ENCODE measurements around the gene REG1A.

REG1A gene, protein sequence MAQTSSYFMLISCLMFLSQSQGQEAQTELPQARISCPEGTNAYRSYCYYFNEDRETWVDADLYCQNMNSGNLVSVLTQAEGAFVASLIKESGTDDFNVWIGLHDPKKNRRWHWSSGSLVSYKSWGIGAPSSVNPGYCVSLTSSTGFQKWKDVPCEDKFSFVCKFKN

DNA sequence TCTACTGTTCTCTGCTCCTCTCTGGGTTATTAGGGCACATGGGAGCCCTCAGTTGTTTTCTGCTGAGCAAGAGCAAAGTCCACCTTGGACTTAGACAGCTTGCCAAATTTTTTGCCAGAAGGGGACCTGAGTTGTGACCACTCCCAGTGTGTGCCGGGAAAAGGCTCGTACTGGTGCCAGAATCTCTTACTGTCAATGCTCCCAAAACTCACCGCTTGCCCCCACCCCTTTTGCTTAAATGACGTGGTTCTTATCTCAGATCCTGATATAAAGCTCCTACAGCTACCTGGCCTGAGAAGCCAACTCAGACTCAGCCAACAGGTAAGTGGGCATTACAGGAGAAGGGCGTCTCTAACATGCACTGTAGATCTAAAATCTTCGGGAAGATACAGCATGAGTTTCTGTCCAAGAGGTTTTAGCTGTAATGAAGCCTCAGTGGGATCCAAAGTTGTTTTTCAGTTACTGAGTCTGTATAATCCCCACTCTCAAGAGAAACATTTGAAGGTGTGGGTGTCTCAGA lies at the start of gene REG1A:
TSS of gene REG1A (plus strand) at position 295 of the 520 bp plus-strand sequence. CDS start 374 bp downstream, outside the sequence.
- in situ Hi-C loops (cut with HindIII; ENCODE audit: low sequenced_read_pairs) = no loop called here

- in situ Hi-C loops (cut with HindIII; ENCODE audit: low sequenced_read_pairs) = no loop called here
Observed at GRCh38 chr2:79071078-79071477, 49.2 kb upstream of the REG1A start.

GRCh38 chr2:79082987-79083386 lies 37.3 kb upstream of the REG1A start:
- in situ Hi-C loops (cut with HindIII; ENCODE audit: low sequenced_read_pairs) = no loop called here

DNA sequence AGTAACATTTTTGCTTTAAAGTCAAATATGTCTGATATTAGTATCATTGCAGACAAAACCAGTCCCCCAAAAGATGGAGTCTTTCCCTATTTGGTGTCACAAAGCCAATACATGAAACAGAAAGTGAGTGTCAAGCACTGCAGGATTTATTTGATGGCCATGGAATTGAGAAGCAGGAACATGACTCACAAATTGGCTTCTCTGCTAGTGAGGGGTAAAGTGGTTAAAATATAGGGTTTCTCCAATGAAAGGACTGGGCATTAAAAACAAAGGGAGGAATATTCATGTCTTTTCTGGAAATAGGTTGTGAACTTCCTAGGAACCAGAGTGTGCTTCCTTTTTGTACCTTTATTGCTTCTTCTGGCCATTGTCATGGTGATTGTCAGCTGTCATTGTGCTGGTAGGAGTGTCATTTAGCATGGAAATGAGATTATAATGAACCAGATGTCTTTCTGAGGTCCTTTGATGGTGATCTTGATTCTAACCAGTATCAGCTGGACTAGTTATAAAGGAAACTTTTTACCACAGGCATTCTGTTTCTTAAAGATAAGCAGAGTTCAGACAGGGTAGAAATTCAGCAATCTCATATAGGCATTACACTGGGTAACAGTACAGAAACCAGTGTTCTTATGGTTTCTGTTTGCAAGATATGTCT lies 36.6 kb upstream of the REG1A start:
- in situ Hi-C loops (cut with HindIII; ENCODE audit: low sequenced_read_pairs) = no loop called here

DNA sequence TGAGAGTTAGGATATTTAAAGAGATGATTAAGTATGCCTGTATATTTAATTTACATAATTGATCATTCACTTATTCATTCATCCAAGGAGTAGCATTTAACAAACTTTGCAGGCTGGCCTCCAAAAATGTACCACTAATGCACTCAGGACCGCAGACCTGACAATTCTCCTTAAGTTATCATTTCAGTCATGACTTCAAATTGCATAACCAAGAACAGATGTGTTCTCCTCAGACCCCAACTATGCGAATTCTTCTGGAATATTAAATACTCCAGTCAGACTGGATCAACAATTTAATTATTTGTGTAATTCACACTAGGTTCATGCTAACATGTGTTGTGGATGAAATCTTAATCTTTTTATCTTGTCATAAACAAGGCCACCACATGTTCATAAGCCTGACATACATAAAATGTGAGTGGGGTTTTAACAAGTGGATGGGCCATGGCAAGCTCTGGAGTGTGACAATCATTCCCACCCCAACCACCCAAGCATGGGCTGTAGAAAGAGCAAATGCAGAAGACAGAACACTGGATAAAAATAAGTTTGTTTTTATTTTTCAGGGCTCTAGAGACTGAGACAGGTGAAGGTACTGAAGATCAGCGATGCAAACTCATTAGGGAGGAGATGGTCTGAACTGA lies 35.7 kb upstream of the REG1A start:
- in situ Hi-C loops (cut with HindIII; ENCODE audit: low sequenced_read_pairs) = no loop called here

DNA sequence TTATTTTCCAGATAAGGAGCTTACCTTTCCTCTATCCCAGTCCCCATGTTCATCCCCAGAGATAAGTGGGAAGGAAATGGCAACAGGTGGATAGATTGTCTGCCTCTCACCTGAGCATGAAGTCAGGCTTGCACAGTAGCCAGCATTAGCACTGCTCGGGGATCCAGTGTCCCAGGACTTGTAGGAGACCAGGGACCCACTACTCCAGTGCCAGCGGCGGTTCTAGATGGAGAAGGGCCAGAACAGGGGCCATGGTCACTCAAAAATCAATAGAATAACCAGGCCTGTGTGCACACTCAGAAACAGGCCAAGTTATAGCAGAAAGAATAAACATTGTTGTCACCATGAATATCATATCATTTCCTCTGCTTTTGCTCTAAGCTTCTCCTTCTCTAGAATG lies 34.9 kb upstream of the REG1A start:
- in situ Hi-C loops (cut with HindIII; ENCODE audit: low sequenced_read_pairs) = no loop called here

- in situ Hi-C loops (cut with HindIII; ENCODE audit: low sequenced_read_pairs) = no loop called here
Observed at GRCh38 chr2:79086255-79086654, 34.0 kb upstream of the REG1A start.

DNA sequence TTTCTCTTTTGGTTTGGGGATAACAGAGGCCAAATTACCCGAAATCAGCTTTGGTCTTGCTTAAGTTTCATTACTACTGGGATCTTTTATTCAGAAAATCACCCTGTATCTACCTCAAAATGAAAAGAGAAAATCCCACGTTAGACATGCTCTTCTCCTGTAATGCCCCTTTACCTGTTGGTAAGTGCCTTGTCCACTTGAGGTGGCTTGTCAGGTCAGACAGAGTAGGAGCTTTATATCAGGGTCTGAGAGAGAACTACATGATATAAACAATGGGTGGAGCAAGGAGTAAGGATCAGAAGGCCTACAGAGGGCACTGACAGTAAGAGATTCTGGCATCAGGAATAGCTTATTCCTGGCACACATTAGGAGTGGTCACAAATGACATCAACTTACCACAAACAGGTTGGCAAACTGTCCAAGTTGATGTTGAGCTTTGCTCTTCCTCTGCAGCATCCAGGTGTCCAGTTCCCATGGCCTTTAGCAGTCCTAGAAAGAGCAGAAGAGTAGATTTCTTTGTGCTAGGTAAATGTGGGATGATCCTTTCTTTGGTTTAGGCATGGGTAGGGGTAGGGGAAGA lies 32.4 kb upstream of the REG1A start, which contains the start of gene REG1B:
TSS of gene REG1B (minus strand) at position 209 of the 580 bp plus-strand sequence. CDS start 381 bp downstream, outside the sequence.
- in situ Hi-C loops (cut with HindIII; ENCODE audit: low sequenced_read_pairs) = no loop called here

DNA sequence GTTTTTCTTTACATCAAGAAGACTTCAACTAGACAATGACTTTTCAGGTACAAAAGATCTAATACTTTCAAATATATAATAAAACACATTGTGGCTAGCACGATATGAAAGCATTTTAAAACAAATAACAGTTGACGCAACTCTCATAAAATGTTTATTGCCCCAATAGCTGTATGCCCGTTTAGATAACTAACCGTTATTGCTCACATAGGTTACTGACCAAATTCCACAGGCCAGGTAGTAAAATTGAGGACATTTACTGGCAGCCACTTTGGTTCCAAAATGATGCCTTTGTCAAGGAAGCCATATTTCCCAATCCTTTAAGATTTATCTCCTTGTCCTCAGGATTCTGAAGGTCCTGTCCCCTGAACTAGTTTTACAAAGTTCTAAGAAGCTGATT lies 29.6 kb upstream of the REG1A start:
- in situ Hi-C loops (cut with HindIII; ENCODE audit: low sequenced_read_pairs) = no loop called here

DNA sequence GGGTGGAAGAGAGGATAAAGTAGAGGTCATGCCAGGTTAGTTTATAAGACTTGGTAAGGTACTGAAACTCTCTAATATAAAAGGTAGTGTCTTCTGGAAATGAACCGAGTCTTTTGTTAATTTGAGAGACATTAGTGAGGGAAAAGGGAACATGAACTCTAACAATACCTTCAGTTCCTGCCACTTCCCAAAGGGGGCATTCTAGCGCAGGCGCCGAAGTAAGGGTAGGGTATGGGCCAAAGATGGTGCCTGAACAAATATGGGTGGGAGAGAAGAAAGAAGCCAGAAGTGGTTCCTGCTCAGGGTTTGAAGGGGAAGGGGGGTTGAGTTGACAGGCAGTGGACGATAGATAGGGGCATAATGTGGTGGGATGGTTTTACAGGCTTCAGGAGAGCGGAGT lies 22.4 kb upstream of the REG1A start:
- in situ Hi-C loops (cut with HindIII; ENCODE audit: low sequenced_read_pairs) = no loop called here

DNA sequence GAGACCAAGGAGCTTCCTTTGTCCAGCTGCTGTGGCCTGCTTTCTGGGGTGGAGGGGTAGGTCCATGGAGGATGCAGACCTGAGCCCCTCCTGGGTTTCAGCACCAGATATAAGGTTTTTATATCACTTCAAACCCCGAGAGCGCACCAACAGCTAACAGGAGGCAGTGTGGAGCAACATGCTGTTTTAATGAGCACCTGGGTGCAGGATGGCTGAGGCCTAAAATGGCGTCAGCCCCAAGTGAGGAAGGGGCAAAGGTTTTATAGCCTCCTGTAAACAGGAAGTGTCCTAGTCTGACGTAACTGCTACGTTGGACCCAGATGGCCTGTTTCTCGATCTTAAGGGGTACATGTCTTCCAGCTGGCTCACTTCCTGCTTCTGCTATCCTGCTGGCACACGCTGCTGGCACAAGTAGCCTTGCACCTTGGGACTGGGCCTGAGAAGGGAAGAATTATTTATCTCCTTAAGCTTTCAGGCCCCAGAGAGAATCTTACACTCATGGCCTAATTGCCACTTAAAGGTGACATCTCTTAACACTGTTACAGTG lies 21.1 kb upstream of the REG1A start:
- in situ Hi-C loops (cut with HindIII; ENCODE audit: low sequenced_read_pairs) = no loop called here

- in situ Hi-C loops (cut with HindIII; ENCODE audit: low sequenced_read_pairs) = no loop called here
Observed at GRCh38 chr2:79100285-79100684, 20.0 kb upstream of the REG1A start.

DNA sequence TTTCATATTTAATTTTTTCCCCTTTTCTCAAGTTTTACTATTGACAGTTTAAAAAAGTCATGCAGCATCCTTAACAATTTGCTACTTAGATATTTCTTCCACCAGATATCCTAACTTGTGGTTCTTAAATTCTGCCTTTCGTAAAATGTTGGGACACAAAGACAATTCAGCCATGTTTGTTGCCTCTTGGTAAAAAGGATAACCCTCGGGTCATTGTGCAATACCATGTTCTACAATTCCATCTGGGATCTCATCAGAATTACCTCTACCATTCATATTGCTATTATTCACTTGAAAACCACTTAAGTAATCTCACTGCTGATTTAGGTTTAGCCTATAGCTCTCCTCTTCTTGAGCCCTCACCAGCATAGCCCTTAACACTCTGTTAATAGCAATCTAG lies 19.3 kb upstream of the REG1A start:
- in situ Hi-C loops (cut with HindIII; ENCODE audit: low sequenced_read_pairs) = no loop called here

DNA sequence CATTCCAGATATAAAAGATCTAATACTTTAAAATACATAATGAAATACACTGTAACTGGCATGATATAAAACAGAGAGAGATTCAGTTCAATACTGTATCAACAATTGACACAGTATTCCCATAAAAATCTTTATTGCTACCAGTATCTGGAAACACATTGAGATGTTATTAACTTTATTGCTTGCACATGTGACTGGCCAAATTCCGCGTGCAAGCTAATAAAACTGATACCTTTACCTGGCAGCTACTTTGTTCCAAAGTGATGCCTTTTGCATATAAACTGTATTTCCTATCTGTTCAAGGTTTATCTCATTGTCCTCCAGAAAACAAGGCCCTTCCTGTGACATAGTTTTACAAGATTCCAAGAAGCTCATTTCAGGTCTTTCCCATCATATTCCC lies 17.1 kb upstream of the REG1A start:
- in situ Hi-C loops (cut with HindIII; ENCODE audit: low sequenced_read_pairs) = no loop called here

DNA sequence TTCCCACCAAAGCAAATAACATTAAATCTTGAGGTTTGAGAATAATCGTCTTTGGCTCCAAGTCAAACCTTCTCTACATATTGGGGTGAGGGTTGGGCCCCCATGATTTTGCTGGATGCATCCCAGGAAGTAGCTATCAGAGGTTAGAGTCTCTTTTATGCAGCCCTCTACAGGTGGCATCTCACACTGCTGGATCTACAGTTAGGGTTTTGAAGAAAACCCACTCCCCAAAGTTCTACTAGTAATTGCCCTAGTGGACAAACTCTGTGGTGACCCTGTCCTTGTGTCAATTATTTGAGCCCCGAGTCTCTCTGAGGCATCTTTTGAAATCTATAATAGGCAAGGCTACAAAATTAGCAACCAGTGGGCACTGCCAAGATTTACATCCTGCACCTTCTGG lies 15.0 kb upstream of the REG1A start:
- in situ Hi-C loops (cut with HindIII; ENCODE audit: low sequenced_read_pairs) = no loop called here

GRCh38 chr2:79112269-79112668 lies 8.0 kb upstream of the REG1A start:
- in situ Hi-C loops (cut with HindIII; ENCODE audit: low sequenced_read_pairs) = no loop called here

- in situ Hi-C loops (cut with HindIII; ENCODE audit: low sequenced_read_pairs) = no loop called here
Observed at GRCh38 chr2:79114797-79115494, 5.3 kb upstream of the REG1A start.

GRCh38 chr2:79116997-79117928 lies 3.0 kb upstream of the REG1A start:
- in situ Hi-C loops (cut with HindIII; ENCODE audit: low sequenced_read_pairs) = no loop called here

DNA sequence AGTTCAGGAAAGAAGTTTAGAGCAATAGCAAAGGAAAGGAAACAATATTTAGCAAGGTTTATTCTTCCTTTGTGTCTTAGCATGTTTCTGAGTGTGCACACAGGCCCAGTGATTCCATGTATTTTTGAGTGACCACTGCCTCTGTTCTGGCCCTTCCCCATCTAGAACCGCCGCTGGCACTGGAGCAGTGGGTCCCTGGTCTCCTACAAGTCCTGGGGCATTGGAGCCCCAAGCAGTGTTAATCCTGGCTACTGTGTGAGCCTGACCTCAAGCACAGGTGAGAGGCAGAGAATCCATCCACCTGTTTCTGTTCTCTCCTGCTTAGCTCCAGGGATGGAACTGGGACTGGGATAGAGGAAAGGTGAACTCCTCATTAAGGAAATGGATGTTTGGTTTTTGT lies 2.4 kb downstream of the REG1A start:
- in situ Hi-C loops (cut with HindIII; ENCODE audit: low sequenced_read_pairs) = no loop called here
